ENCODE results near the gene NRL. TPM values are rescaled to one million over a fixed set of nuclear protein-coding genes. Genes with fewer than 3 reads are reported as not detected.

The NRL gene
- total and polyA plus RNA-seq, 9 of the 15 experiments (the other 6 are each of a cell fraction or from before 2014, with no cell fraction given) = 0.07 to 2.7 (median 1.4) TPM; not detected in 1

DNA sequence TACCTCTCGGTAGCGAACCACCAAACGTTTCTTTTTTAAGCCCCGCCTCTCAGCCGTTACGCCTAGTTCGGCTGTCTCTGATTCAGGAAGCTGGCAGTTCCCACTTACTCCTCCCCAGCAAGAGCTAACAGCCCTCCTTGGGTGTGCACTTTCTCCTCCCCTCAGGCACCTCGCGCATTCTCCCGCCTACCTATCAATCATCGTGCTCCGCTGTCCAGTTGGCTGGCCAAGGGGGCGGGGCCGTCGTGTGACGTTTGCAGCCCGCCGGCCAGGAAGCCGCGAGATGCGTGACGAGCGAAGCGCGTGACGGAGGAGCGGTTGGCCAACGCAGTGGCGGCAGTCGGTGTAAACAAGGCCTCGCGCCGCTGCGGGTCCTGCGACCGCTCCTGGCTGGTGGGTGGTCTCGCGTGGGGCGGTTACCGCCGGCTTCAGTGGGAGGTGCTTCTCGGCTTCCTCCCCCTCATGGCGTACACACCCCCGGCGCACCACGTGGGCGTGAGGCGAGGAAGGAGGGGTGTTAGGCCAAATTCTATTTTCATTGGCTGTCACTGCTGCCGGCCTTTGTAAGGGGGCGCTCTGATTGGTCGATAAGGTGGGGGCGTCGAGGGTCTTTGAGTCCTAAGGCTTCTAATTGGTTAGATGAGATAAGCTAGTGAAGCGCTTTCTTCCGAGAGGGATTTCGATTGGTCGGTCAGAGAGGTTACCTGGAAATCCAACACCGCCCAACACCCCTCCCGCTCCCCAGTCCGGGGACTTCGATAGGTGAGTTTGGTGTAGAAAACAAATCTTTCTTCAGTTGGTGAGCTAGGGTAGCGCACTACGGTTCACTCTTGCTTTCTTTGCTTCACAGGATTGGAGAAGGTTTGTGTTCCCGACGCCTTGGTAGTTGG lies at the start of gene NRL, which contains the start of gene DCAF11 (continued):
- TF ChIP-seq CXXC5 (CRISPR knock-in tag; IDR thresholded peaks at IDR 0.05) (peak; percentile 82), DNMT1 (IDR thresholded peaks at IDR 0.05) (no peak), SIN3A (IDR thresholded peaks at IDR 0.05; ENCODE audit: borderline replicate concordance in 2 of 2, control insufficient read depth in 1 of 2, low read depth in 2 of 2, low read length in 2 of 2) (peak; percentile 79 to 80; a peak in 3 of 4 replicates), ATF6 (CRISPR knock-in tag; IDR thresholded peaks at IDR 0.05) (0 out of 2 replicates have a peak, but pooled peaks have one; percentile 6), ZNF445 (CRISPR knock-in tag; IDR thresholded peaks at IDR 0.05; ENCODE audit: low read depth) (no peak), NFATC3 (IDR thresholded peaks at IDR 0.05) (no peak), CBX2 (IDR thresholded peaks at IDR 0.05; ENCODE audit: insufficient read depth, low read length, poor library complexity, severe bottlenecking) (no peak), MCM2 (IDR thresholded peaks at IDR 0.05; ENCODE audit: low read depth) (no peak), PTRF (tag; IDR thresholded peaks at IDR 0.05) (no peak), KHSRP (IDR thresholded peaks at IDR 0.05) (0 out of 2 replicates have a peak, but pooled peaks have one; percentile 29), ZNF512 (tag; IDR thresholded peaks at IDR 0.05) (no peak), ZBTB8A (IDR thresholded peaks at IDR 0.05; ENCODE audit: partially characterized antibody) (no peak), COPS2 (conservative IDR thresholded peaks at IDR 0.05) (no peak), CHD1 (IDR thresholded peaks at IDR 0.05; ENCODE audit: low read length) (no peak), MAFK (IDR thresholded peaks at IDR 0.05; ENCODE audit: low read length) (no peak), SMARCA4 (IDR thresholded peaks at IDR 0.05) (no peak), HMG20A (CRISPR knock-in tag; conservative IDR thresholded peaks at IDR 0.05) (no peak), ZNF253 (CRISPR knock-in tag; conservative IDR thresholded peaks at IDR 0.05) (no peak), NBN (IDR thresholded peaks at IDR 0.05; ENCODE audit: low read depth) (no peak), ZNF592 (IDR thresholded peaks at IDR 0.05) (no peak), ZNF12 (CRISPR knock-in tag; IDR thresholded peaks at IDR 0.05) (no peak), SUPT5H (IDR thresholded peaks at IDR 0.05) (no peak; the same call in 1 of the 2 replicates)
